Measurements from ENCODE around the gene GMPPA. TPM values are rescaled to one million over a fixed set of nuclear protein-coding genes. Genes with fewer than 3 reads are reported as not detected.

GMPPA gene
- total and polyA plus RNA-seq, 4 donors = 18.8 to 48.9 (median 38.7) TPM

GRCh38 chr2:219514836-219515235, 16.1 kb downstream of the GMPPA start:
- Histone ChIP-seq H3K9ac (ENCODE audit: insufficient read depth in 1 of 2, low read length in 2 of 2) (no peak overlapping the region), H3K4me1 (ENCODE audit: control insufficient read depth in 5 of 5, insufficient read depth in 5 of 5, low read length in 5 of 5) (peaks cover 0 to 44% (median 2%) of the 10 kb centered on the region in 5 donors), H3K27me3 (ENCODE audit: control insufficient read depth in 3 of 3, insufficient read depth in 3 of 3, low read length in 2 of 3) (peaks cover 0 to 49% (median 32%) of the 10 kb centered on the region in 3 donors), H3K9me3 (ENCODE audit: control insufficient read depth in 4 of 4, insufficient read depth in 3 of 4, low read length in 3 of 4) (peaks cover 0 to 3% (median 0%) of the 10 kb centered on the region in 4 donors), H3K36me3 (ENCODE audit: control insufficient read depth in 4 of 4, insufficient read depth in 4 of 4, low read length in 4 of 4) (no peaks in the 10 kb centered on the region), H3K27ac (ENCODE audit: low read depth in 1 of 2, low read length in 1 of 2) (no peak overlapping the region), H3K4me3 (no peak overlapping the region)
- DNase-seq (no peak), ATAC-seq (ENCODE audit: insufficient read depth, low FRiP score) (no peak)
- no peak for TF ChIP-seq CTCF (IDR thresholded peaks at IDR 0.05; ENCODE audit: control extremely low read depth, extremely low read depth)
- 76 to 82% methylated on average over 21 of the region's 21 CpGs for WGBS, 2 donors

- no peak overlapping the region for H3K27ac ChIP-seq (ENCODE audit: low read depth in 1 of 2, low read length in 1 of 2)
- H3K27me3 ChIP-seq (ENCODE audit: control insufficient read depth in 3 of 3, insufficient read depth in 3 of 3, low read length in 2 of 3) = peaks cover 0 to 55% (median 28%) of the 10 kb centered on the region in 3 donors
- H3K36me3 ChIP-seq (ENCODE audit: control insufficient read depth in 4 of 4, insufficient read depth in 4 of 4, low read length in 4 of 4) = no peaks in the 10 kb centered on the region
- ATAC-seq (ENCODE audit: insufficient read depth, low FRiP score) (no peak), DNase-seq (no peak)
- peaks cover 0 to 37% (median 2%) of the 10 kb centered on the region in 5 donors for H3K4me1 ChIP-seq (ENCODE audit: control insufficient read depth in 5 of 5, insufficient read depth in 5 of 5, low read length in 5 of 5)
- no peak for TF ChIP-seq CTCF (IDR thresholded peaks at IDR 0.05; ENCODE audit: control extremely low read depth, extremely low read depth)
- H3K4me3 ChIP-seq = no peak overlapping the region
- H3K9me3 ChIP-seq (ENCODE audit: control insufficient read depth in 4 of 4, insufficient read depth in 3 of 4, low read length in 3 of 4) = peaks cover 0 to 3% (median 0%) of the 10 kb centered on the region in 4 donors
- H3K9ac ChIP-seq (ENCODE audit: insufficient read depth in 1 of 2, low read length in 2 of 2) = no peak overlapping the region
- WGBS, 2 donors = 60 to 72% methylated on average over 17 of the region's 17 CpGs
Observed at GRCh38 chr2:219515874-219516629, 17.4 kb downstream of the GMPPA start.

- H3K9me3 ChIP-seq (ENCODE audit: control insufficient read depth in 4 of 4, insufficient read depth in 3 of 4, low read length in 3 of 4) = peaks cover 0 to 3% (median 0%) of the 10 kb centered on the region in 4 donors
- 27 to 44% methylated on average over 7 of the region's 7 CpGs for WGBS, 2 donors
- H3K36me3 ChIP-seq (ENCODE audit: control insufficient read depth in 4 of 4, insufficient read depth in 4 of 4, low read length in 4 of 4) = no peaks in the 10 kb centered on the region
- no peak overlapping the region for H3K9ac ChIP-seq (ENCODE audit: insufficient read depth in 1 of 2, low read length in 2 of 2)
- H3K4me1 ChIP-seq (ENCODE audit: control insufficient read depth in 5 of 5, insufficient read depth in 5 of 5, low read length in 5 of 5) = peaks cover 0 to 43% (median 2%) of the 10 kb centered on the region in 5 donors
- DNase-seq (no peak), ATAC-seq (ENCODE audit: insufficient read depth, low FRiP score) (no peak)
- H3K27me3 ChIP-seq (ENCODE audit: control insufficient read depth in 3 of 3, insufficient read depth in 3 of 3, low read length in 2 of 3) = peaks cover 0 to 58% (median 30%) of the 10 kb centered on the region in 3 donors
- no peak for TF ChIP-seq CTCF (IDR thresholded peaks at IDR 0.05; ENCODE audit: control extremely low read depth, extremely low read depth)
- no peak overlapping the region for H3K27ac ChIP-seq (ENCODE audit: low read depth in 1 of 2, low read length in 1 of 2)
- no peak overlapping the region for H3K4me3 ChIP-seq
Observed at GRCh38 chr2:219516888-219517287, 18.2 kb downstream of the GMPPA start.

All from lung (tissue), 12 donors.